Mucosa of stomach (tissue), 1 donor: ENCODE results near the gene TRPV2.

ENCODE experiments used
- H3K27me3 ChIP-seq: one replicate; pipeline ENCODE4 v1.7.0; 2013; ENCODE audit warnings: mild to moderate bottlenecking, low read length; ENCODE audit not compliant: control insufficient read depth, insufficient read depth
- H3K36me3 ChIP-seq: one replicate; pipeline ENCODE4 v1.7.0; 2013; ENCODE audit warnings: low read length; ENCODE audit not compliant: control insufficient read depth, insufficient read depth
- H3K4me1 ChIP-seq: one replicate; pipeline ENCODE4 v1.7.0; 2013; ENCODE audit warnings: mild to moderate bottlenecking, low read length; ENCODE audit not compliant: control insufficient read depth, insufficient read depth
- H3K4me3 ChIP-seq: one replicate; pipeline ENCODE4 v1.7.0; 2013; ENCODE audit warnings: low read length
- H3K9ac ChIP-seq: one replicate; pipeline ENCODE4 v1.7.0; 2013; ENCODE audit warnings: mild to moderate bottlenecking, low read length, moderate library complexity
- H3K9me3 ChIP-seq: one replicate; pipeline ENCODE4 v1.7.0; 2013; ENCODE audit warnings: mild to moderate bottlenecking, low read length, moderate library complexity; ENCODE audit not compliant: control insufficient read depth
- donor health status: Pancreatic carcinoma.

TRPV2 gene

GRCh38 chr17:16465861-16466338 is 50.5 kb downstream of the TRPV2 start:
- no peaks in the 10 kb centered on the region for H3K36me3 ChIP-seq
- no peaks in the 10 kb centered on the region for H3K9me3 ChIP-seq
- peak overlapping the region; percentile 11 for H3K9ac ChIP-seq
- no peak overlapping the region for H3K4me3 ChIP-seq
- H3K27me3 ChIP-seq = no peaks in the 10 kb centered on the region
- peaks cover 47% of the 10 kb centered on the region for H3K4me1 ChIP-seq

- Histone ChIP-seq H3K9ac (peak overlapping the region; percentile 11), H3K4me3 (no peak overlapping the region), H3K4me1 (peaks cover 48% of the 10 kb centered on the region)
Observed at GRCh38 chr17:16466407-16466806, 51.0 kb downstream of the TRPV2 start.

GRCh38 chr17:16467044-16467443 is 51.7 kb downstream of the TRPV2 start:
- Histone ChIP-seq H3K27me3 (no peaks in the 10 kb centered on the region), H3K9me3 (no peaks in the 10 kb centered on the region), H3K36me3 (no peaks in the 10 kb centered on the region), H3K4me3 (no peak overlapping the region), H3K9ac (no peak overlapping the region), H3K4me1 (peaks cover 48% of the 10 kb centered on the region)

More at GRCh38 chr17:16466407-16466806, 51.0 kb downstream of the TRPV2 start:
- Histone ChIP-seq H3K9me3 (no peaks in the 10 kb centered on the region), H3K27me3 (no peaks in the 10 kb centered on the region), H3K36me3 (no peaks in the 10 kb centered on the region)

GRCh38 chr17:16467886-16468285 is 52.5 kb downstream of the TRPV2 start:
- H3K4me3 ChIP-seq = no peak overlapping the region
- H3K9ac ChIP-seq = no peak overlapping the region
- H3K4me1 ChIP-seq = peaks cover 48% of the 10 kb centered on the region
- no peaks in the 10 kb centered on the region for H3K9me3 ChIP-seq
- no peaks in the 10 kb centered on the region for H3K36me3 ChIP-seq
- no peaks in the 10 kb centered on the region for H3K27me3 ChIP-seq

- Histone ChIP-seq H3K9me3 (no peaks in the 10 kb centered on the region), H3K9ac (no peak overlapping the region), H3K27me3 (no peaks in the 10 kb centered on the region), H3K4me3 (no peak overlapping the region), H3K4me1 (peaks cover 43% of the 10 kb centered on the region), H3K36me3 (no peaks in the 10 kb centered on the region)
Observed at GRCh38 chr17:16468428-16468992, 53.1 kb downstream of the TRPV2 start.

- peak overlapping the region; percentile 11 for H3K9ac ChIP-seq
- no peak overlapping the region for H3K4me3 ChIP-seq
- H3K9me3 ChIP-seq = no peaks in the 10 kb centered on the region
- H3K4me1 ChIP-seq = peaks cover 25% of the 10 kb centered on the region
- no peaks in the 10 kb centered on the region for H3K36me3 ChIP-seq
- H3K27me3 ChIP-seq = no peaks in the 10 kb centered on the region
Observed at GRCh38 chr17:16470265-16470664, 54.9 kb downstream of the TRPV2 start.

GRCh38 chr17:16471295-16471694 is 55.9 kb downstream of the TRPV2 start:
- no peaks in the 10 kb centered on the region for H3K36me3 ChIP-seq
- no peak overlapping the region for H3K9ac ChIP-seq
- H3K4me3 ChIP-seq = no peak overlapping the region
- no peaks in the 10 kb centered on the region for H3K27me3 ChIP-seq
- H3K9me3 ChIP-seq = no peaks in the 10 kb centered on the region
- H3K4me1 ChIP-seq = peaks cover 15% of the 10 kb centered on the region

GRCh38 chr17:16472539-16472938 is 57.2 kb downstream of the TRPV2 start:
- Histone ChIP-seq H3K36me3 (no peaks in the 10 kb centered on the region), H3K9ac (no peak overlapping the region), H3K9me3 (no peaks in the 10 kb centered on the region), H3K27me3 (no peaks in the 10 kb centered on the region), H3K4me3 (no peak overlapping the region), H3K4me1 (peaks cover 9% of the 10 kb centered on the region)

- no peaks in the 10 kb centered on the region for H3K36me3 ChIP-seq
- peaks cover 9% of the 10 kb centered on the region for H3K4me1 ChIP-seq
- no peaks in the 10 kb centered on the region for H3K9me3 ChIP-seq
- no peaks in the 10 kb centered on the region for H3K27me3 ChIP-seq
- H3K9ac ChIP-seq = no peak overlapping the region
- H3K4me3 ChIP-seq = no peak overlapping the region
Observed at GRCh38 chr17:16473044-16474011, 58.0 kb downstream of the TRPV2 start.

- no peak overlapping the region for H3K9ac ChIP-seq
- H3K27me3 ChIP-seq = no peaks in the 10 kb centered on the region
- H3K4me1 ChIP-seq = peaks cover 9% of the 10 kb centered on the region
Observed at GRCh38 chr17:16474012-16474725, 58.8 kb downstream of the TRPV2 start.

GRCh38 chr17:16475179-16475704 is 59.9 kb downstream of the TRPV2 start:
- Histone ChIP-seq H3K36me3 (no peaks in the 10 kb centered on the region), H3K4me1 (peaks cover 7% of the 10 kb centered on the region), H3K27me3 (no peaks in the 10 kb centered on the region), H3K9me3 (no peaks in the 10 kb centered on the region), H3K9ac (no peak overlapping the region), H3K4me3 (no peak overlapping the region)

More at GRCh38 chr17:16474012-16474725, 58.8 kb downstream of the TRPV2 start:
- Histone ChIP-seq H3K4me3 (no peak overlapping the region), H3K9me3 (no peaks in the 10 kb centered on the region), H3K36me3 (no peaks in the 10 kb centered on the region)
